Raji (cell line): Measurements from ENCODE around the gene DAAM2.

Experiments used
- POLR2A ChIP-seq: IDR thresholded peaks from 2 replicates; pipeline ENCODE4 v1.6.1; 2011; ENCODE audit warnings: low read depth, low read length, control low read depth; ENCODE audit not compliant: insufficient read depth

DAAM2 gene

GRCh38 chr6:39896701-39897100, 104.5 kb downstream of the DAAM2 start:
- no peak for TF ChIP-seq POLR2A

- no peak for TF ChIP-seq POLR2A
These were observed 105.5 kb downstream of the DAAM2 start for GRCh38 chr6:39897698-39898097.

GRCh38 chr6:39898625-39899024, 106.4 kb downstream of the DAAM2 start:
- TF ChIP-seq POLR2A, result no peak

GRCh38 chr6:39899554-39900295, 107.5 kb downstream of the DAAM2 start:
- no peak for TF ChIP-seq POLR2A

GRCh38 chr6:39901116-39901655, 109.0 kb downstream of the DAAM2 start:
- no peak for TF ChIP-seq POLR2A

GRCh38 chr6:39901670-39902069, 109.5 kb downstream of the DAAM2 start:
- TF ChIP-seq POLR2A, result no peak

- TF ChIP-seq POLR2A, result no peak
These were observed 110.0 kb downstream of the DAAM2 start for GRCh38 chr6:39902136-39902535.

- no peak for TF ChIP-seq POLR2A
These were observed 110.8 kb downstream of the DAAM2 start for GRCh38 chr6:39902786-39903465.

- no peak for TF ChIP-seq POLR2A
These were observed 111.5 kb downstream of the DAAM2 start for GRCh38 chr6:39903656-39904055.

GRCh38 chr6:39904946-39905639, 112.9 kb downstream of the DAAM2 start:
- no peak for TF ChIP-seq POLR2A

GRCh38 chr6:39905640-39905975, 113.4 kb downstream of the DAAM2 start:
- TF ChIP-seq POLR2A, result no peak

- TF ChIP-seq POLR2A, result no peak
These were observed 114.2 kb downstream of the DAAM2 start for GRCh38 chr6:39906318-39906761.

GRCh38 chr6:39907871-39908575, 115.8 kb downstream of the DAAM2 start:
- no peak for TF ChIP-seq POLR2A

GRCh38 chr6:39908838-39909583, 116.8 kb downstream of the DAAM2 start:
- TF ChIP-seq POLR2A, result no peak
